Measurements from ENCODE around the gene LCAT. TPM values are rescaled to one million over a fixed set of nuclear protein-coding genes. Genes with fewer than 3 reads are reported as not detected.

Gene LCAT
- total RNA-seq, 4 donors from 2014 or later = 6.4 to 16.5 (median 12.1) TPM

- intact Hi-C loops (cut with DNase I; ENCODE audit: low total_unique reads) = no loop called here
- no peak overlapping the region for H3K4me3 ChIP-seq (ENCODE audit: low read depth, poor library complexity, severe bottlenecking)
- DNase-seq (ENCODE audit: low spot score in 2 of 2) = peak in 1 of 2 donors; percentile 68
- TF ChIP-seq POLR2A (IDR thresholded peaks at IDR 0.05) (no peak), CTCF (IDR thresholded peaks at IDR 0.05) (no peak)
- 56 to 59% methylated on average over 12 to 13 of the region's 13 CpGs for WGBS, 2 donors
Observed at GRCh38 chr16:67961551-67961957, 17.6 kb upstream of the LCAT start.

GRCh38 chr16:67959536-67960329, 15.8 kb upstream of the LCAT start:
- intact Hi-C loops (cut with DNase I; ENCODE audit: low total_unique reads) = no loop called here
- DNase-seq (ENCODE audit: low spot score in 2 of 2) = peak in 1 of 2 donors; percentile 68
- WGBS, 2 donors = 48 to 54% methylated on average over 11 of the region's 11 CpGs
- TF ChIP-seq POLR2A (IDR thresholded peaks at IDR 0.05) (no peak), CTCF (IDR thresholded peaks at IDR 0.05) (no peak)
- H3K4me3 ChIP-seq (ENCODE audit: low read depth, poor library complexity, severe bottlenecking) = no peak overlapping the region

- H3K4me3 ChIP-seq (ENCODE audit: low read depth, poor library complexity, severe bottlenecking) = no peak overlapping the region
- WGBS, 2 donors = 95 to 97% methylated on average over 9 of the region's 9 CpGs
- no peak for DNase-seq (ENCODE audit: low spot score in 2 of 2)
- TF ChIP-seq CTCF (IDR thresholded peaks at IDR 0.05) = no peak
- intact Hi-C loops (cut with DNase I; ENCODE audit: low total_unique reads) = no loop called here
Observed at GRCh38 chr16:67957622-67958021, 13.7 kb upstream of the LCAT start.

- intact Hi-C loops (cut with DNase I; ENCODE audit: low total_unique reads) = no loop called here
- DNase-seq (ENCODE audit: low spot score in 2 of 2) = no peak
- TF ChIP-seq CTCF (IDR thresholded peaks at IDR 0.05) (no peak), POLR2A (IDR thresholded peaks at IDR 0.05) (no peak)
- 85 to 91% methylated on average over 10 of the region's 10 CpGs for WGBS, 2 donors
- H3K4me3 ChIP-seq (ENCODE audit: low read depth, poor library complexity, severe bottlenecking) = no peak overlapping the region
Observed at GRCh38 chr16:67954421-67955196, 10.7 kb upstream of the LCAT start.

GRCh38 chr16:67953641-67954375, 9.9 kb upstream of the LCAT start:
- no peak for DNase-seq (ENCODE audit: low spot score in 2 of 2)
- no peak for TF ChIP-seq POLR2A (IDR thresholded peaks at IDR 0.05)
- no peak for TF ChIP-seq CTCF (IDR thresholded peaks at IDR 0.05)
- no peak overlapping the region for H3K4me3 ChIP-seq (ENCODE audit: low read depth, poor library complexity, severe bottlenecking)
- intact Hi-C loops (cut with DNase I; ENCODE audit: low total_unique reads) = no loop called here
- 80 to 87% methylated on average over 8 of the region's 8 CpGs for WGBS, 2 donors
